Testis (tissue), 2 donors: ENCODE data around the gene ESF1.

Experiments used
- POLR2A ChIP-seq: fragments of 450-650 bp; IDR thresholded peaks from one replicate; pipeline ENCODE4 v1.6.1; 2017; ENCODE audit warnings: antibody characterized with exemption, mild to moderate bottlenecking, moderate library complexity
- TF ChIP-seq, protein P1 (sequence below), 3 experiments: fragments of 450-650 bp in 2 of 3; fragments of 200-600 bp in 1 of 3; sonication (generic) in 1 of 3; IDR thresholded peaks; one replicate each; pipeline ENCODE4 v1.5.1; 2016 to 2019; ENCODE audit warnings: antibody characterized with exemption in 3 of 3, mild to moderate bottlenecking in 2 of 3, moderate library complexity in 1 of 3

- TF ChIP-seq, protein P1, sequence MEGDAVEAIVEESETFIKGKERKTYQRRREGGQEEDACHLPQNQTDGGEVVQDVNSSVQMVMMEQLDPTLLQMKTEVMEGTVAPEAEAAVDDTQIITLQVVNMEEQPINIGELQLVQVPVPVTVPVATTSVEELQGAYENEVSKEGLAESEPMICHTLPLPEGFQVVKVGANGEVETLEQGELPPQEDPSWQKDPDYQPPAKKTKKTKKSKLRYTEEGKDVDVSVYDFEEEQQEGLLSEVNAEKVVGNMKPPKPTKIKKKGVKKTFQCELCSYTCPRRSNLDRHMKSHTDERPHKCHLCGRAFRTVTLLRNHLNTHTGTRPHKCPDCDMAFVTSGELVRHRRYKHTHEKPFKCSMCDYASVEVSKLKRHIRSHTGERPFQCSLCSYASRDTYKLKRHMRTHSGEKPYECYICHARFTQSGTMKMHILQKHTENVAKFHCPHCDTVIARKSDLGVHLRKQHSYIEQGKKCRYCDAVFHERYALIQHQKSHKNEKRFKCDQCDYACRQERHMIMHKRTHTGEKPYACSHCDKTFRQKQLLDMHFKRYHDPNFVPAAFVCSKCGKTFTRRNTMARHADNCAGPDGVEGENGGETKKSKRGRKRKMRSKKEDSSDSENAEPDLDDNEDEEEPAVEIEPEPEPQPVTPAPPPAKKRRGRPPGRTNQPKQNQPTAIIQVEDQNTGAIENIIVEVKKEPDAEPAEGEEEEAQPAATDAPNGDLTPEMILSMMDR (IDR thresholded peaks at IDR 0.05) = no peak
- TF ChIP-seq POLR2A = no peak
These were observed 81.5 kb downstream of the ESF1 start for GRCh38 chr20:13703265-13703664.
